Liver (tissue), 9 donors: ENCODE results near the gene MAN1A2. TPM values are rescaled to one million over a fixed set of nuclear protein-coding genes. Genes with fewer than 3 reads are reported as not detected.

Source experiments
- DNase-seq: peaks from one replicate; pipeline ENCODE4 v3.0.0-alpha.2; 2017; ENCODE audit warnings: low spot score
- H3K27ac ChIP-seq, 2 donors: one replicate each; pipeline ENCODE4 v1.7.0; 2013; ENCODE audit warnings: inconsistent platforms in 2 of 2, low read length in 2 of 2, control low read depth in 1 of 2, low read depth in 1 of 2, mild to moderate bottlenecking in 1 of 2
- H3K27me3 ChIP-seq, 4 donors: one replicate each; pipeline versions ENCODE4 v1.6.1 to v1.7.0; 2013; ENCODE audit warnings: low read length in 3 of 4, inconsistent platforms in 1 of 4, mild to moderate bottlenecking in 1 of 4, moderate library complexity in 1 of 4; ENCODE audit not compliant: control insufficient read depth in 4 of 4, insufficient read depth in 4 of 4
- H3K36me3 ChIP-seq, 4 donors: one replicate each; pipeline versions ENCODE4 v1.6.1 to v1.7.0; 2013; ENCODE audit warnings: low read length in 3 of 4, mild to moderate bottlenecking in 3 of 4, low read depth in 1 of 4, moderate library complexity in 1 of 4; ENCODE audit not compliant: control insufficient read depth in 4 of 4, insufficient read depth in 3 of 4
- H3K4me1 ChIP-seq, 4 donors: one replicate each; pipeline versions ENCODE4 v1.6.1 to v1.7.0; 2013; ENCODE audit warnings: low read length in 3 of 4, mild to moderate bottlenecking in 3 of 4, moderate library complexity in 1 of 4; ENCODE audit not compliant: control insufficient read depth in 4 of 4, insufficient read depth in 4 of 4
- H3K4me3 ChIP-seq, 3 donors: one replicate each; pipeline versions ENCODE4 v1.6.1 to v1.7.0; 2013; ENCODE audit warnings: low read length in 3 of 3, control low read depth in 1 of 3, low read depth in 1 of 3, mild to moderate bottlenecking in 1 of 3
- H3K9ac ChIP-seq, 2 donors: one replicate each; pipeline ENCODE4 v1.7.0; 2013; ENCODE audit warnings: low read length in 2 of 2, mild to moderate bottlenecking in 2 of 2, moderate library complexity in 2 of 2, control low read depth in 1 of 2, low read depth in 1 of 2
- H3K9me3 ChIP-seq, 4 donors: one replicate each; pipeline versions ENCODE4 v1.6.1 to v1.7.0; 2013; ENCODE audit warnings: low read length in 3 of 4; ENCODE audit not compliant: control insufficient read depth in 4 of 4
- ATF3 ChIP-seq: IDR thresholded peaks from 2 replicates; pipeline ENCODE4 v1.6.1; 2016; ENCODE audit warnings: antibody characterized with exemption
- CTCF ChIP-seq: fragments of 150-350 bp; IDR thresholded peaks from 2 replicates; pipeline ENCODE4 v1.5.1; 2017; ENCODE audit warnings: improper control_type of control experiment, low read depth, low read length; ENCODE audit not compliant: missing input control
- EGR1 ChIP-seq, 2 donors: IDR thresholded peaks; 2 replicates each; pipeline ENCODE4 v1.6.1; 2016 to 2018; ENCODE audit warnings: antibody characterized with exemption in 2 of 2, low read depth in 2 of 2
- FOXA1 ChIP-seq: IDR thresholded peaks from 2 replicates; pipeline ENCODE4 v1.6.1; 2016; ENCODE audit warnings: antibody characterized with exemption
- FOXA2 ChIP-seq: IDR thresholded peaks from 2 replicates; pipeline ENCODE4 v1.6.1; 2016; ENCODE audit warnings: antibody characterized with exemption
- GABPA ChIP-seq, 2 donors: IDR thresholded peaks in 1 of 2; conservative IDR thresholded peaks in 1 of 2; 2 replicates each; pipeline ENCODE4 v1.6.1; 2016; ENCODE audit warnings: antibody characterized with exemption in 2 of 2, mild to moderate bottlenecking in 1 of 2, moderate library complexity in 1 of 2
- HNF4A ChIP-seq, 2 donors: conservative IDR thresholded peaks; 2 replicates each; pipeline ENCODE4 v1.6.1; 2016; ENCODE audit warnings: antibody characterized with exemption in 2 of 2, mild to moderate bottlenecking in 2 of 2
- JUND ChIP-seq, 2 donors: IDR thresholded peaks; 2 replicates each; pipeline ENCODE4 v1.6.1; 2016; ENCODE audit warnings: antibody characterized with exemption in 2 of 2
- MAX ChIP-seq: IDR thresholded peaks from 2 replicates; pipeline ENCODE4 v1.6.1; 2016; ENCODE audit warnings: antibody characterized with exemption
- NR2F2 ChIP-seq: IDR thresholded peaks from 2 replicates; pipeline ENCODE4 v1.6.1; 2016; ENCODE audit warnings: antibody characterized with exemption
- RAD21 ChIP-seq, 2 donors: IDR thresholded peaks; 2 replicates each; pipeline ENCODE4 v1.6.1; 2016; ENCODE audit warnings: antibody characterized with exemption in 2 of 2, mild to moderate bottlenecking in 2 of 2
- REST ChIP-seq: IDR thresholded peaks from 2 replicates; pipeline ENCODE4 v1.6.1; 2016; ENCODE audit warnings: antibody characterized with exemption, mild to moderate bottlenecking
- RXRA ChIP-seq, 2 donors: IDR thresholded peaks; 2 replicates each; pipeline ENCODE4 v1.6.1; 2017 to 2018; ENCODE audit warnings: antibody characterized with exemption in 2 of 2, mild to moderate bottlenecking in 1 of 2
- SP1 ChIP-seq: IDR thresholded peaks from 2 replicates; pipeline ENCODE4 v1.6.1; 2018; ENCODE audit warnings: antibody characterized with exemption, mild to moderate bottlenecking
- TAF1 ChIP-seq: conservative IDR thresholded peaks from 2 replicates; pipeline ENCODE4 v1.6.1; 2016; ENCODE audit warnings: antibody characterized with exemption, mild to moderate bottlenecking
- YY1 ChIP-seq: IDR thresholded peaks from 2 replicates; pipeline ENCODE4 v1.6.1; 2016; ENCODE audit warnings: antibody characterized with exemption, mild to moderate bottlenecking
- ZBTB33 ChIP-seq: IDR thresholded peaks from 2 replicates; pipeline ENCODE4 v1.6.1; 2016; ENCODE audit warnings: antibody characterized with exemption
- WGBS: extraction: QIAGEN DNeasy Blood & Tissue Kit; methylation state at CpG from one replicate; pipeline ENCODE4 v1.1.7; 2013; 5-methylcytosine and 5-hydroxymethylcytosine counted together
- polyA plus RNA-seq, 2 donors: library from polyadenylated mRNA; stranded (reverse) in 1 of 2; unstranded in 1 of 2; fragments of 200-250 nt in 1 of 2; fragments of >200 nt in 1 of 2; fragmentation: Nextera tagmentation in 1 of 2; extraction: Ambion mirVana in 1 of 2; gene quantifications; one replicate each; pipeline versions ENCODE4 v1.2.1 to v1.2.3, GENCODE V29; 2013 to 2015
- total RNA-seq, 2 donors: library from RNA; depleted of rRNA; stranded (reverse); fragments of >200 nt; gene quantifications; one replicate each; pipeline ENCODE4 v1.2.3, GENCODE V29; 2014
- donor health status: healthy.
- donor health status: healthy.
- donor health status: healthy.
- donor health status: healthy.
- donor health status: healthy.

Gene MAN1A2
- total and polyA plus RNA-seq, 4 donors = 10.9 to 58.7 (median 25.1) TPM

- no peak for TF ChIP-seq CTCF
- TF ChIP-seq FOXA1 = no peak
- TF ChIP-seq RAD21 (IDR thresholded peaks at IDR 0.05) = no peak
- TF ChIP-seq EGR1 (IDR thresholded peaks at IDR 0.05; ENCODE audit: low read depth in 2 of 2) = no peak
- TF ChIP-seq ZBTB33 = no peak
Measured at GRCh38 chr1:117569856-117570255, 202.6 kb downstream of the MAN1A2 start (continued).

GRCh38 chr1:117570988-117571409 is 203.8 kb downstream of the MAN1A2 start:
- H3K9ac ChIP-seq = no peak overlapping the region
- no peak overlapping the region for H3K4me3 ChIP-seq
- H3K27me3 ChIP-seq = no peaks in the 10 kb centered on the region
- no peak overlapping the region for H3K27ac ChIP-seq
- no peak for TF ChIP-seq NR2F2
- no peak for TF ChIP-seq EGR1 (IDR thresholded peaks at IDR 0.05; ENCODE audit: low read depth in 2 of 2)
- no peak for TF ChIP-seq FOXA2
- no peaks in the 10 kb centered on the region for H3K36me3 ChIP-seq
- DNase-seq = peak; percentile 8
- H3K9me3 ChIP-seq = no peaks in the 10 kb centered on the region
- no peaks in the 10 kb centered on the region for H3K4me1 ChIP-seq
- WGBS = 76% methylated on average over 8 of the region's 8 CpGs

- Histone ChIP-seq H3K4me1 (no peaks in the 10 kb centered on the region), H3K9me3 (no peaks in the 10 kb centered on the region), H3K27me3 (no peaks in the 10 kb centered on the region), H3K36me3 (no peaks in the 10 kb centered on the region), H3K27ac (no peak overlapping the region), H3K9ac (no peak overlapping the region), H3K4me3 (no peak overlapping the region)
- DNase-seq = peak; percentile 8
- no peak for TF ChIP-seq SP1
- no peak for TF ChIP-seq FOXA2
- TF ChIP-seq TAF1 = no peak
- no peak for TF ChIP-seq EGR1 (IDR thresholded peaks at IDR 0.05; ENCODE audit: low read depth in 2 of 2)
- no peak for TF ChIP-seq GABPA (IDR thresholded peaks at IDR 0.05 in 1 of 2, conservative IDR thresholded peaks at IDR 0.05 in 1 of 2)
- TF ChIP-seq ZBTB33 = no peak
- no peak for TF ChIP-seq ATF3
- no peak for TF ChIP-seq JUND (IDR thresholded peaks at IDR 0.05)
- TF ChIP-seq CTCF = no peak
- TF ChIP-seq HNF4A (conservative IDR thresholded peaks at IDR 0.05) = no peak
- TF ChIP-seq REST = no peak
- TF ChIP-seq FOXA1 = no peak
- TF ChIP-seq RXRA (IDR thresholded peaks at IDR 0.05) = no peak
- no peak for TF ChIP-seq MAX
- no peak for TF ChIP-seq RAD21 (IDR thresholded peaks at IDR 0.05)
- no peak for TF ChIP-seq YY1
- 82% methylated on average over 5 of the region's 5 CpGs for WGBS
Measured at GRCh38 chr1:117571496-117571895, 204.2 kb downstream of the MAN1A2 start.
